IPS DF 6.9 (cell line): ENCODE measurements around the gene API5.

Experiments
- DNase-seq: peaks from one replicate; pipeline ENCODE4 v3.0.0-alpha.2; 2013; ENCODE audit warnings: low read depth, low spot score
- H3K27ac ChIP-seq: one replicate; pipeline ENCODE4 v1.5.1; 2013; ENCODE audit warnings: low read length, control low read depth
- H3K27me3 ChIP-seq: 2 replicates; pipeline ENCODE4 v1.6.1; 2013; ENCODE audit warnings: mild to moderate bottlenecking, low read length; ENCODE audit not compliant: control insufficient read depth, insufficient read depth
- H3K36me3 ChIP-seq: 2 replicates; pipeline ENCODE4 v1.6.1; 2013; ENCODE audit warnings: low read length; ENCODE audit not compliant: control insufficient read depth, insufficient read depth
- H3K4me1 ChIP-seq: 2 replicates; pipeline ENCODE4 v1.6.1; 2013; ENCODE audit warnings: low read length; ENCODE audit not compliant: control insufficient read depth, insufficient read depth
- H3K4me3 ChIP-seq: 2 replicates; pipeline ENCODE4 v1.5.1; 2013; ENCODE audit warnings: mild to moderate bottlenecking, low read length
- H3K9me3 ChIP-seq: 2 replicates; pipeline ENCODE4 v1.6.1; 2013; ENCODE audit warnings: low read length, inconsistent platforms; ENCODE audit not compliant: control insufficient read depth, insufficient read depth
- WGBS: extraction: QIAGEN DNeasy Blood & Tissue Kit; methylation state at CpG from one replicate; pipeline ENCODE4 v1.1.7; 2013; ENCODE audit warnings: mixed read lengths, missing lambda C conversion rate; ENCODE audit not compliant: insufficient read length, insufficient coverage; 5-methylcytosine and 5-hydroxymethylcytosine counted together

API5 gene

DNA sequence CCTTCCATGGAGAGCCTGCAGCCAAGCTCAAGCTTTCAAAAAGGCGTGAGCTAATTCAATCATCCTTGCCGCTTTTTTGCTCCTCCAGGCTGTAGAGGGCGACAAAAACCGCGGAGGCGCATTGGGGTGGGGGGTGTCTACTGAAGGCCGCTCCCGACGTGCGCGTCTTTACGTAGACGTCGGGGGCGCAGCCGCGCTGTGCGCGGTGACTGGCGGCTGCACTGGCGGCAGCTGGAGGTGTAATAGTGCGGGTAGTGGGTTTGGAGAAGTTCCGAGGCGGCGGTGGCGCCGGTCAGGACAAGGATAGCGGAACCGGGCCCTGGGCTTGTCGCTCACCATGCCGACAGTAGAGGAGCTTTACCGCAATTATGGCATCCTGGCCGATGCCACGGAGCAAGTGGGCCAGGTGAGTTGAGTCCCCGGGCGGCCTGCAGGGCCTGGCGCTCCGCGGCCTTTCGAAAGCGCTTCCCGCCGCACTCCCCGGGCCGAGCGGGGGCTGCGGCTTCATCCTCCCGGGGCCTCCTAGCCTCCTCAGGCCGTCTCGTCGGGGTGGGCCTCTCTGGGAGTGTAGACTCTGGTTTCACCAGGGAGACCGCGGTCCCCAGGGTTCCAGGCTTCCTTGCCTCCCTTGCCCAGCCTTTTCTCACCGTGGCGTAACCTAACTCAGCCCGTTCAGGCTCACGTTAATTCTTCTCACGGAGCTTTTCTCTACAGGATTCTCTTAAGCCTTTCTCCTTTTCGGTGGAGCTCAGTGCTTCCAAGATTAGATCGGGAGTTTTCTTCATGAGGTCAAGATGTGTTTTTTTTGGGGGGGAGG lies at the start of gene API5:
Gene API5, plus strand, starts transcription at position 206 of the 817 bp plus-strand sequence. Its CDS starts 132 bp downstream, at position 338.
- Histone ChIP-seq H3K27ac (no peak within 1 kb of the TSS), H3K4me3 (peak within 1 kb of the TSS; percentile 98), H3K4me1 (no peaks in the 10 kb centered on the region), H3K9me3 (no peaks in the 10 kb centered on the region), H3K27me3 (no peaks in the 10 kb centered on the region), H3K36me3 (no peaks in the 10 kb centered on the region)
- DNase-seq = peak; percentile 88
- no CpG with 5 or more reads among the region's 60 CpGs for WGBS

DNA sequence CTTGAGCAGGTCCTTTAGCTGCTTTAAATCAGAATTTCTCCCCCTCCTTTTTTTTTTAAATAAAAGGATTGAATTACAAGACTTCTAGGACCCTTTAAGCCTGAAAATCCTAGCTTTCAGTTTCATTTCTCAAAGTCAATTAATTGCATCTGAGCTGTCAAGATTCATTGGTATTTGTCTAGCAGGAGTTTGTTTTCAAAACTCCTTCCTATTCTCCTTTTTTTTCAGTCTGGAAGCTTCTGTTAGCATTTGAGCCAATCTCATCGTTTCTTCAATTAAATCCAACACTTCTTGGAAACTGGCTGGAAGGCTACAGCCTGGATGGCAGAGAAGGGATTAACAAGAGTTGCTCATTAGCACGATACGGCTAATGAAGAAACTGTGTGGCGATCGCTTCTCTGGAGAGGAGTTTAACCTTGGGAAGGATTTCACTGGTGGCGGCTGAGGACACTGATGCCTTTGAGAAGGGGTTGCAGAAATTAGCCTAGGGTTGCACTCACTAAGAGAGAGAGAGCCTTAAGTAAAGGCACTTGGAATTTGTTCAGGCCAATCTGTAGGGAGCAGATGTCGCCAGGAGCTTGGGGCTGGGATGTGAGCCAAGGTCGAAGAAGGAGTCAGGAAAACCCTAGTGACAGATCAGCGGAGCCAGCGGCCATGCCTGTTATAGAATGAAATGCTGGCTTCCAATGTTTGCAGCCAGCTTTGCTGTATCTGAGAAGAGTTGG lies 43.8 kb upstream of the API5 start:
- no peak overlapping the region for H3K4me3 ChIP-seq
- H3K4me1 ChIP-seq = peaks cover 1% of the 10 kb centered on the region; the same call in 1 of the 2 replicates
- H3K36me3 ChIP-seq = no peaks in the 10 kb centered on the region
- H3K9me3 ChIP-seq = no peaks in the 10 kb centered on the region
- no CpG with 5 or more reads among the region's 10 CpGs for WGBS
- no peaks in the 10 kb centered on the region for H3K27me3 ChIP-seq
- H3K27ac ChIP-seq = no peak overlapping the region
- DNase-seq = no peak

DNA sequence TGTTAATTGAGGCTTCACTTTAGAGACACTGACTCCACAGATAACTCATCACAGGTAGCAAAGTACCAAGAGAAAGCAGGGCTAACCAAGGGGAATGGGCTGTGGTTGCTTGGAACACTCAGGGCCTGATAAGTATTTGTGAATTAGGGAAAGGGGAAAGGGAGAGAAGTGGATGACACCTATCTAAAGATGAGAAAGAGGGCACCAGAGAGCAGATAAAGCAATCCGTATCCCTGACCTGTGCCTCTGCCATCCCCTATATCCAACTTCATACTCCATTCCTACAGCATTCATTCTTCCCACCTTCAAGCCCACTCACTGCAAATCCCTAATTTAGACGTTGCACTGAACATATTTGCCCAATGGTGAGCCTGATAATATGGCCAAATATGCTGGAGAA lies 43.0 kb upstream of the API5 start:
- H3K9me3 ChIP-seq = no peaks in the 10 kb centered on the region
- no CpG with 5 or more reads among the region's 2 CpGs for WGBS
- H3K4me1 ChIP-seq = peaks cover 1% of the 10 kb centered on the region; the same call in 1 of the 2 replicates
- DNase-seq = no peak
- no peak overlapping the region for H3K27ac ChIP-seq
- no peak overlapping the region for H3K4me3 ChIP-seq
- H3K36me3 ChIP-seq = no peaks in the 10 kb centered on the region
- H3K27me3 ChIP-seq = no peaks in the 10 kb centered on the region

DNA sequence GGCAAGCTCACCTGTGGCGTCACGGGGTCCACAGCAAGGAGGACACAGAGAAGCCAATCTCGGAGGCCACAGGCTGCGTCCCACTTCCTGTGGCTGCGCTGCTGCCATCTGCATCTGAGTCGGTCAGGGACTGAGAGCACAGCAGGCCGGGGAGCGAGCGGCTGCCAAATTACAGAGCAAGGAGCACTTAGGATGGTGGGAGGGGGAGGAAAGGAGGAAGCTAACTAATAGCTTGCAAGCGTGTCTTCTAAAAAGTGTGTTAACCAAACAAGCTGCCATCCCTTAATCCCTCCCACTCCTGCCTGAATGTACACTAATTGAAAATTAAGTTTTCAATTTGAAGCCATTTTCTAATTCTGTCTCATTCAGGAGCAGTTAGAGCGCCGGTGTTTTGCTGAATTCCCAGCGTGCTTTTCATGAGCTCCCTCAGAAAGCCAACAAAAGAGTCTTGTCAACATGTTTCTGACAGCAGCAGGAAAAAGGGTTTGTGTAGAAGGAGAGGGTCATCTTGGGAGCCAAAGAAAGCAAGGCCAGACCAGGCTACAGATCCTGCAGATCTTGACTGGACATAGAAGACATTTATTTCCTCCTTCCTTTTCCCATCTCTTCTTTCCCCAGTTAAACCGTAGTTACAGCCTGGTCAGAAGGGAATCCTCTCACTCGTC lies 42.4 kb upstream of the API5 start:
- H3K27me3 ChIP-seq = no peaks in the 10 kb centered on the region
- no peaks in the 10 kb centered on the region for H3K36me3 ChIP-seq
- peaks cover 1% of the 10 kb centered on the region; the same call in 1 of the 2 replicates for H3K4me1 ChIP-seq
- H3K4me3 ChIP-seq = no peak overlapping the region
- DNase-seq = no peak
- no peak overlapping the region for H3K27ac ChIP-seq
- H3K9me3 ChIP-seq = no peaks in the 10 kb centered on the region
- no CpG with 5 or more reads among the region's 15 CpGs for WGBS

DNA sequence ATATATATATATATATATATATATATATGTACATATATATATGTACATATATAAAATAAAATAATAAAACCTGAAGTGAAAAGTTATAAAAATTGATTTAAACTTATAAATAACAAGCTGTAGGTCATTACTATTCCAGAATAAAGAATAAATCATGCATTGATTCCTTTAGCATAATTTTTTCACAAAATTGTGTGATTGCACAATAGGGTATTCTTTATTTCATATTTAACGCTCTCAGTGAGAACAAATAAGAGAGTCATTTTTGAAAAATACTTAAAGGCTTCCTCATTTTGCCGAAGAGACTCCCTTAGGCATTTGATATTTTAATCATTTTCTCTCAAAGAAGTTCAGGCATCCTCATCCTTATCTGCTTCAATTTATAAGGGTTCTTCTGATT lies 41.3 kb upstream of the API5 start:
- H3K27me3 ChIP-seq = no peaks in the 10 kb centered on the region

DNA sequence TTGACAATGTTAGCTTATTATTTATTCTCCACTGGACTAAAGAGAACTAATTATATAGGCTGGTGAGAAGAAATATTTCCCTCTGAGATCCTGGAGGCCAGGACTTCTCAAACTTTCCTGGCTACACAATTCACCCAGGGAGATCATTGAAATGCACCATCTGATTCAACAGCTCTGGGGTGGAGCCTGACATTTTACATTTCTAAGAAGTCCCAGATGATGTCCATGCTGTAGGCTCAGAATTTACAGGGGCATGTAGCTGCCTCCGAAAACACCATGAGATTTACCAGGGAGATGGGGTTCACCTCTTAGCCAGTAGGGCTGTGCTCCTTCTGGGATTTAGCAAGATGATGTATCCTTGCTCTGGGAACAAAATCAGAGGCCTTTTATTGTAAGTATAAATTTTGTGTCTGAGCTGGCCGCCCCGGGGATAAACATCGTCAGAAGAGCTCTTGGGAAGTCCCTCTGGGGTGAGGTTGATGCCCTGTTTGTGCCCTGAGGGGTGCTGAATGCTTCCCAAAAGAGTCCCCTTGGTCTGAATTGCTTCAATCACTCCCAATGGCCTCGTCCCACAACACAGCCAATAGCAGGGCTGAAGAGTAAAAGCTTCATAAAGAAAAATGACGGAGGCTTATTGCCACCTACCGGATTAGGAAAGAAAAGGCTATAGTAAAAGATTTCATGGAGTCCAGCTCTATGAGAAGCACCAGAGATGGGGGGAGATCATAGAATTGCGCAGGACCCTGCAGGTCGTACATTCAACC lies 33.4 kb upstream of the API5 start:
- WGBS = no CpG with 5 or more reads among the region's 9 CpGs
- H3K27me3 ChIP-seq = no peaks in the 10 kb centered on the region
- H3K36me3 ChIP-seq = no peaks in the 10 kb centered on the region
- H3K27ac ChIP-seq = no peak overlapping the region
- no peaks in the 10 kb centered on the region for H3K4me1 ChIP-seq
- no peak overlapping the region for H3K4me3 ChIP-seq
- no peak for DNase-seq
- peaks cover 2% of the 10 kb centered on the region for H3K9me3 ChIP-seq

More for the DNA sequence above, 41.3 kb upstream of the API5 start:
- no CpG with 5 or more reads among the region's 2 CpGs for WGBS
- no peak for DNase-seq
- no peaks in the 10 kb centered on the region for H3K36me3 ChIP-seq
- H3K4me3 ChIP-seq = no peak overlapping the region
- no peak overlapping the region for H3K27ac ChIP-seq
- H3K4me1 ChIP-seq = peaks cover 1% of the 10 kb centered on the region; the same call in 1 of the 2 replicates
- H3K9me3 ChIP-seq = peaks cover 2% of the 10 kb centered on the region

DNA sequence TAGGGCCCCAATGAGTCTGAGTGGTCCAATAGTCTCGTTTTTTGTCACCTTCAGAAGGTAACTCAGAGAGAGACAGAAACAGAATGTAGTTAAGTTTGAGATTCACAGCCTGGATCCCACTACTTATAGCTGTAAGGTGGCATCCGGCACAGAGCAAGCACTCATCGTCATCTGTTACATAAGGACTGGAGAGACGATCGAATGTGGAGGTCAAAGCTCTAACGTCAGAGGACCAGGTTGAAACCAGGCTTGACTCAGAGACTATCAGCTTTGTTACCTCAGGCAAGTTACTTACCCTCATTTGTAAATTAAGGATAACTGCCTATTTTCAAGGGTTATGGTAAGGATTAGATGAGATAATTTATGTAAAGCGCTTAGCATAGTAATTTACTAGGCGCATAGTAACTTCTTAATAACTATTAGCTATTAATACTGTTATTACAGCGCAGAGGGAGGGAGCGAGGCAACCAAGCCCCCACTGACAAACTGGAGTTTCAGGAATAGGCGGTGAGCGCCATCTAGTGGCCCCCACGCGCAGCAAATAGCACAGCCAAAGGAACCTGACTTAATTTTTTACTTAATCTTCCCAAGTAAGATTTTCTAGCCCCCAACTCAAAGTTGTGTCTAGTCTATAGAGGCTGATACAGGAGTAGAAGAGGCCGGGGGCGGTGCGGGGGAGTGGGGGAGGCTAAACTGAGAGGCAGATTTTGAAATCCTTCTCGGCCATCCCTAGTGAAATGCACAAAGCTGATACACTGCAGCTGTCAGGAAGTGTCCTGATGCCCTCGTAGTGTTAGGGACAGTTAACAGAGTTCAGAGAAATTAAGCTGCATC lies 29.0 kb upstream of the API5 start:
- H3K36me3 ChIP-seq = no peaks in the 10 kb centered on the region
- DNase-seq = no peak
- no peaks in the 10 kb centered on the region for H3K27me3 ChIP-seq
- no peaks in the 10 kb centered on the region for H3K9me3 ChIP-seq
- WGBS = no CpG with 5 or more reads among the region's 19 CpGs
- no peak overlapping the region for H3K27ac ChIP-seq
- H3K4me3 ChIP-seq = no peak overlapping the region
- H3K4me1 ChIP-seq = no peaks in the 10 kb centered on the region

DNA sequence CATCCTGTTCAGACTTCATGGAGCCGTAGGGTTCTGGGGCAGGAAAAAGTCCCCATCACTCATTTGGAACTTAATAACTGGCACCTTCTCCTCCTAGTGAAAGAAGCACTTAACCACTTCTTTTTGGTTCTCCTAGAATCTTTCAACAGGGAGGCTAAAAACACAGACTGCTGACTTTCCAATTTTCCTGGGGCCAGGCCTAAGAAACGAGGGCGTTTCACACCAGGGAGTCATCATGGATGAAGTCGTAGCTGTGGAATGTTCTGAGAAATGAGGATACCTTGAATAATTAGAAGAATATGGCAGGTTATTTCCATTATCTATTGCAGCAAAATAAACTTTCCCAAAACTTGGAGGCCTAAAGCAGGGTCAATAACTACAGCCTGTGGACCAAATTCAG lies 26.0 kb upstream of the API5 start:
- Histone ChIP-seq H3K4me1 (no peaks in the 10 kb centered on the region), H3K4me3 (no peak overlapping the region)
- WGBS = no CpG with 5 or more reads among the region's 4 CpGs

DNA sequence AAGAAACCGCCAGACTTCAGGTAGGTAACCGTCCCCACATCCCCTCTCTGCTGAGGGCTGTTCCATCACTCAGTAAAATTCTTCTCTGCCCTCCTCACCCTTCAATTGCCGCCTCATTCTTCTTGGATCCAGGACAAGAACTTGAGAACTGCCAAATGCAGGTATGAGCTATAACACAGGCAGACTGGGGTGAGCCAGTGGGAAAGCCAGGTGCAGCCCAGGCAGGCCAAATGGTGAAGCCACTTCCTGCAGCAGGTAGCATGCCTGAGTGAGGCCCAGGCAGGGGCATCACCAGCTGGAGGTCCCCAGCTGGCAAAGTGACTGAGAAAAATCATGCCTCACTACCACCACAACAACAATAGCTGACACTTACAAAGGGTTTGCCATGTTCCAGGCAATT lies 22.4 kb upstream of the API5 start:
- WGBS = no CpG with 5 or more reads among the region's 3 CpGs
- H3K9me3 ChIP-seq = no peaks in the 10 kb centered on the region
- no peak overlapping the region for H3K4me3 ChIP-seq
- no peaks in the 10 kb centered on the region for H3K36me3 ChIP-seq
- no peaks in the 10 kb centered on the region for H3K4me1 ChIP-seq
- no peaks in the 10 kb centered on the region for H3K27me3 ChIP-seq
- no peak overlapping the region for H3K27ac ChIP-seq
- DNase-seq = no peak

More for the DNA sequence above, 26.0 kb upstream of the API5 start:
- Histone ChIP-seq H3K27ac (no peak overlapping the region), H3K27me3 (no peaks in the 10 kb centered on the region), H3K9me3 (no peaks in the 10 kb centered on the region), H3K36me3 (no peaks in the 10 kb centered on the region)
- no peak for DNase-seq
